Duodenal mucosa (tissue), 2 donors: Measurements from ENCODE around the gene PTGFRN.
"Not testable (repeated sequence)": the region's sequence is repeated elsewhere in the genome, so short reads cannot be mapped to it uniquely, and the experiment has no call there.

Experiments
- H3K27ac ChIP-seq: one replicate; pipeline ENCODE4 v1.7.0; 2013; ENCODE audit warnings: low read depth, low read length
- H3K27me3 ChIP-seq, 2 donors: one replicate each; pipeline ENCODE4 v1.7.0; 2013; ENCODE audit warnings: low read length in 2 of 2, control low read depth in 1 of 2; ENCODE audit not compliant: insufficient read depth in 2 of 2, control insufficient read depth in 1 of 2
- H3K36me3 ChIP-seq, 2 donors: one replicate each; pipeline ENCODE4 v1.7.0; 2013; ENCODE audit warnings: low read length in 2 of 2, control low read depth in 1 of 2; ENCODE audit not compliant: insufficient read depth in 2 of 2, control insufficient read depth in 1 of 2
- H3K4me1 ChIP-seq, 2 donors: one replicate each; pipeline ENCODE4 v1.7.0; 2013; ENCODE audit warnings: low read length in 2 of 2, control low read depth in 1 of 2; ENCODE audit not compliant: insufficient read depth in 2 of 2, control insufficient read depth in 1 of 2
- H3K4me3 ChIP-seq, 2 donors: one replicate each; pipeline ENCODE4 v1.7.0; 2013; ENCODE audit warnings: low read length in 2 of 2, low read depth in 1 of 2
- H3K9ac ChIP-seq, 2 donors: one replicate each; pipeline ENCODE4 v1.7.0; 2013; ENCODE audit warnings: low read length in 2 of 2, low read depth in 1 of 2
- H3K9me3 ChIP-seq, 2 donors: one replicate each; pipeline ENCODE4 v1.7.0; 2013; ENCODE audit warnings: low read length in 2 of 2, control low read depth in 1 of 2; ENCODE audit not compliant: control insufficient read depth in 1 of 2

The PTGFRN gene

DNA sequence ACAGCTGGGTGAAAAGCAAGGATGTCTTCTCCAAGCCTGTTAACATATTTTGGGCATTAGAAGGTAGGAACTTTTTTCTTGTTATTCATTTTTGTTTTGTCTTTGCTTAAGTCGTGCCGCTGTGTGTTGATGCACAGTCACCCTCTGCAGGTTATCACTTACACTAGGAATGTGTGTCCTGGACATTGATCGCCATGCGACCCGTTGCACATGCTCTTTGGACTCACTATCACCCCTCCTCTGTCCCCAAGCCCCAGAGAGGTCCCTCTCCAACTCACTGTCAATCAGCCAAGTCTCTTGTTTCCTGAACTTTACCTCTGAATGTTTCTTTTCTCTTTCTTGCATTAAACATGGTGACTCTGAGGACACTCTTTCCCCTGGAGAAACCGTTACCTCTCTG lies 51.9 kb downstream of the PTGFRN start:
- no peak overlapping the region for H3K27ac ChIP-seq
- no peak overlapping the region for H3K4me3 ChIP-seq
- peaks cover 16 to 45% of the 10 kb centered on the region in 2 donors for H3K36me3 ChIP-seq
- H3K27me3 ChIP-seq = no peaks in the 10 kb centered on the region
- H3K9me3 ChIP-seq = no peaks in the 10 kb centered on the region
- no peak overlapping the region for H3K9ac ChIP-seq
- peaks cover 4 to 9% of the 10 kb centered on the region in 2 donors for H3K4me1 ChIP-seq

DNA sequence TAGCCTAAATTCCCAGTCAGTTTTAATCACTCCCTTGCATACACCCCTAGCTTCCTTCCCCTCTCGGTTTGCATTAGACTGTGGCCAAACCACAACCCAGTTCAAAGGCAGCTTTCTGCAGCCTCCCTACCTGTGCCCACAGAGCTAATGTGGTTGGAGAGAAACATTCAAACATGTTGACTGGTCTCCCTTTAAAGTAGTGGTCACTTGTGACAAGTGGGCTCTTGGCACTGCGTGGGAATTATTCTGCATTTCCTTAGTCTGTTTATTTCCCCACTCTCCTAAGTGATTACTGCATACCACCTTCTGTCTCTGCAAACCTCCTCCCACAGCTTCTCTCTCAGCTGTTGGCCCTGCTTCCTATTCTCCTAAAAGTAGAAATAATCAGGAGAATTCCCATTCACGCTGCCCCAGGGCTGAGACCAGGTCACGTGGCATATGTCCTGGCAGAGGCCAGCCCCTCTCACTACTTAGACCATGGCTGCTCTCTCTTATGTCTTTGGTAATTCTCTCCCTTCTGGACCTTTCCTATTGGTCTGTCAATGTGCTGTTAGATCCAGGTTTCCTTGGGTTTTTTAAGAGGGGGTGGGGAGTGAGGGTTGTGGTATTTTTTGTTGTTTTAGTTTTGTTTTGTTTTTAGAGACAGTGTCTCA lies 53.4 kb downstream of the PTGFRN start:
- H3K9ac ChIP-seq = no peak overlapping the region
- H3K27ac ChIP-seq = no peak overlapping the region
- H3K4me3 ChIP-seq = peak overlapping the region in 1 of 2 donors; percentile 6
- H3K9me3 ChIP-seq = no peaks in the 10 kb centered on the region
- H3K27me3 ChIP-seq = no peaks in the 10 kb centered on the region
- peaks cover 4 to 9% of the 10 kb centered on the region in 2 donors for H3K4me1 ChIP-seq
- peaks cover 16 to 51% of the 10 kb centered on the region in 2 donors for H3K36me3 ChIP-seq

DNA sequence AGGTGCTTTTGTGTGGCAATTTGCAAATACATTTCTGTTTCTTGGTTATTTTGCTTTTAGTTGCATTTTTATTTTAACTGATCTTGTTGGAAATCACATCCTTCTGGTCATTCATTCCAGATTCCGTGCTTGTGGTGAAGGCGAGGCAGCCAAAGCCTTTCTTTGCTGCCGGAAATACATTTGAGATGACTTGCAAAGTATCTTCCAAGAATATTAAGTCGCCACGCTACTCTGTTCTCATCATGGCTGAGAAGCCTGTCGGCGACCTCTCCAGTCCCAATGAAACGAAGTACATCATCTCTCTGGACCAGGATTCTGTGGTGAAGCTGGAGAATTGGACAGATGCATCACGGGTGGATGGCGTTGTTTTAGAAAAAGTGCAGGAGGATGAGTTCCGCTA lies 57.1 kb downstream of the PTGFRN start:
- Histone ChIP-seq H3K36me3 (peaks cover 12 to 37% of the 10 kb centered on the region in 2 donors), H3K9ac (no peak overlapping the region)

DNA sequence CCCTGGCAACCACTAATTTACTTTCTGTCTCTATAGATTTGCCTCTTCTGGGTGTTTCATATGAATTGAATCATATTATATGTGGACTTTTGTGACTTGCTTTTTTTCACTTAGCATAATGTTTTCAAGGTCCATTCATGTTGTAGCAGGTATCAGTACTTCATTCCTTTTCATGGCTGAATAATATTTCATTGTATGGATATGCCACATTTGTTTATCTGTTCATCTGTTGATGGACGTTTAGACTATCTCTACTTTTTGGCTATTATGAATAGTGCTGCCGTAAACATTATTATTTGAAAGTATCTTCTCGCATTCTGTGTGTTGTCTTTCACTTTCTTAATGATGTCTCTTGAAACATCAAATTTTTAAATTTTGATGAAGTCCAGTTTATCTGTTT lies 59.0 kb downstream of the PTGFRN start:
- H3K4me3 ChIP-seq = no peak overlapping the region
- H3K27ac ChIP-seq = no peak overlapping the region
- H3K36me3 ChIP-seq = peaks cover 6 to 20% of the 10 kb centered on the region in 2 donors
- no peaks in the 10 kb centered on the region for H3K4me1 ChIP-seq
- no peaks in the 10 kb centered on the region for H3K9me3 ChIP-seq
- H3K9ac ChIP-seq = no peak overlapping the region
- no peaks in the 10 kb centered on the region for H3K27me3 ChIP-seq

More for the DNA sequence above, 57.1 kb downstream of the PTGFRN start:
- Histone ChIP-seq H3K4me1 (peaks cover 4% of the 10 kb centered on the region in 2 donors), H3K27ac (no peak overlapping the region), H3K9me3 (no peaks in the 10 kb centered on the region), H3K4me3 (no peak overlapping the region), H3K27me3 (no peaks in the 10 kb centered on the region)

DNA sequence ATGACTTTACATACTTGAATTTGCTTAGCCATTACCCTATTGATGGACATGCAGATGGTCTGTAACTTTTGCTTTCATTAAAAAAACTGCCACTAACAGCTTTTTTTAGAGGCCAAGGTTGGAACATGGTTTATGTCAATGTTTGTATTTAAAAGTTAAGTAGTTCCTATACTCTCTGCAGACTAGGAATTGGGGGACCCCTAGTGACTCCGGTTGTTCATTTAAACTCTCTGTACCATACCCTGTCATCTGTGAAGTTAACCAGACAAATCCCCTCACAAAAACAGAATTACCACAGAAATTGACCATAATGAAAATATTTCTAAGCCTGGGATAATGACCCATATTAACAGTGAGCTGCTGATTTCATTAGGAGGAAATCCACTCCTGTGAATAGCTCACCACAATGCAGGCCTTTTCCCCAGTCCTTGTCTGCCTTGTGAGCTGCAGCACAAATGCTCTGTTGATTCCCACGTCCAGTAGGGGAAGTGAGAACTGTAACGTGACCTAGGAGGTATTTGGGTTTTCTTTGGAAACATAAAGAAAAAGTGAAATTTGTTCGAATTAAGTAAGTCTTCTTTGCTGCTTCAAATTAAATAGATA lies 61.6 kb downstream of the PTGFRN start:
- Histone ChIP-seq H3K9me3 (no peaks in the 10 kb centered on the region), H3K4me1 (no peaks in the 10 kb centered on the region), H3K27ac (no peak overlapping the region), H3K36me3 (peaks cover 10 to 21% of the 10 kb centered on the region in 2 donors), H3K27me3 (no peaks in the 10 kb centered on the region), H3K9ac (no peak overlapping the region), H3K4me3 (no peak overlapping the region)

DNA sequence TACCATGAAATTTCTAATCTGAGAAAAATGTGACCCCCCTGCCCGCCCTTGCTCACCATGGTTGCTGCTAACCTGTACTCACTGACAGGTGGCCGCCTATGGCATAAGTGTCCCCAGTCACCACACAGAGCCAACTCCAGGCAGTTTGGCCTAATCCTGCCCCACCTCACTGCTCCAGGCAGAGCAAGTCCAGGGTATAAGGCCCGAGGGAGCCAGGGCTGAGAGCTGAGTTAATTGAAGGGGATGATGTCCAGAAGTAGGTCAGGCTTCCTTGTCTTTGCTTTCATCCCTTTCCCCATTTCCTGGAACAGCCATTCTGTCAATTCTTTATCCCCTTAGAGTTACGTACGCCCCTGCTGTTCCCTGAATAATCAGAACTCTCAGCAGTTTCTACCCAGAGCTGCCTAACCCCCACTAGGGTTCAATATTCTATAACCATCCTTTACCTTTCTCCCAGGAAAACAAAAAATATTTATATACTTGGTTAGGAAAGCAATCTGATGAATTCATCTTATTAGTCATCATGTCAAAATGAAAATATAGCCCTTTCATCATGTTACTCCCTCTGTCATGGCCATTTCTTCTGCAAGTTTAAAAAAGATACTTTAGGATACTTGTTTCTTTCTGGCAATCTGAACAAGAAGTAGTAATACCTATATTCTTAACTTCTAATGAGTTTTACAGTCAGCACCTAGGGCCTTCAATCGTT lies 62.4 kb downstream of the PTGFRN start:
- Histone ChIP-seq H3K27ac (no peak overlapping the region), H3K4me1 (no peaks in the 10 kb centered on the region), H3K36me3 (peaks cover 10 to 15% of the 10 kb centered on the region in 2 donors), H3K27me3 (no peaks in the 10 kb centered on the region), H3K4me3 (no peak overlapping the region), H3K9ac (no peak overlapping the region), H3K9me3 (no peaks in the 10 kb centered on the region)

DNA sequence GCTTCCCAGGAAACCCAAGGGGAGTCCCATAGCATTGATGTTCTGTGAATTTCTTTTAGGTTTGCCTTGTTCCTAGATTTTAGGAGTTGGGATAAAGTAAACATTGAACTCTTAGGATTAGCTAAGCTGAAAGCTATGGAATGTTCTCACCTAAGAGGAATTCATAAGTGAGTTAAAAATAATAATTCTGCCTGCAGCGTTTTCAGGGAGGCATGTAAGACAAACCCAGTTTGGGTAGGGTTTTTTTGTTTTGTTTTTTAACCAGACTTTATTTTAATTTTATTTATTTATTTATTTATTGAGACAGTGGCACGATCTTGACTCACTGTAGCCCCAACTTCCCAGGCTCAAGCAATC lies 62.9 kb downstream of the PTGFRN start:
- H3K9ac ChIP-seq = no peak overlapping the region
- no peaks in the 10 kb centered on the region for H3K27me3 ChIP-seq
- H3K36me3 ChIP-seq = peaks cover 10 to 13% of the 10 kb centered on the region in 2 donors
- H3K4me3 ChIP-seq = no peak overlapping the region
- no peak overlapping the region for H3K27ac ChIP-seq
- H3K9me3 ChIP-seq = no peaks in the 10 kb centered on the region
- no peaks in the 10 kb centered on the region for H3K4me1 ChIP-seq

DNA sequence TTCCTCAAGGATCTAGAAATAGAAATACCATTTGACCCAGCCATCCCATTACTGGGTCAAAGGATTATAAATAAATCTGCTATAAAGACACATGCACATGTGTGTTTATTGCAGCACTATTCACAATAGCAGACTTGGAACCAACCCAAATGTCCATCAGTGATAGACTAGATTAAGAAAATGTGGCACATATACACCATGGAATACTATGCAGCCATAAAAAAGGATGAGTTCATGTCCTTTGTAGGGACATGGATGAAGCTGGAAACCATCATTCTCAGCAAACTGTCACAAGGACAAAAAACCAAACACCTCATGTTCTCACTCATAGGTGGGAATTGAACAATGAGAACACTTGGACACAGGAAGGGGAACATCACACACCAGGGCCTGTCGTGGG lies 70.6 kb downstream of the PTGFRN start:
- H3K4me3 ChIP-seq, H3K27me3 ChIP-seq, H3K27ac ChIP-seq, H3K9ac ChIP-seq, H3K9me3 ChIP-seq, H3K36me3 ChIP-seq: not testable (repeated sequence)
- H3K4me1 ChIP-seq = peaks cover 22 to 23% of the 10 kb centered on the region in 2 donors

DNA sequence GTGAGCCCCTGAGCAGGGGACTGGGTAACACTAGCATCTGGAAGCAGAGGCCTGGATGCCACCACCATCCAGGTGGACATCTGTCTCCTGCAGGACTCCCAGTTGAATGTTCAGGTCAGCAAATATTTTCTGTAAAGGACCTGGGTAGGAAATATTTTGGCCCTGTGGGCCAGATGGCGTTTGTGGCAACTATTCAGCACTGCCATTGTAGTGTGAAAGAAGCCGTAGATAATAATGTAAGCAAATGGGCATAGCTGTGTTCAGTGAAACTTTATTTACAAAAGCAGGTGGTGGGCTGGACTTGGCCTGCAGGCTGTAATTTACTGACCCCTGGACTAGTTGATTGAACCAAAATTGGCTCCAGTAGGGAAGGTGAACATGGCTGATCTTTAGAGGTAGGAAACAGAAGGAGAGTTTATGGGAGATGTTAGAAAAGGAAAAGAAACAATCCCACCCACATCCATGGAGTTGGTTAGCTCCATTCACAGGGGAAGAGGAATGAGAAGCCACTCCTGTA lies 71.9 kb downstream of the PTGFRN start:
- H3K36me3 ChIP-seq = peaks cover 0 to 10% of the 10 kb centered on the region in 2 donors
- no peak overlapping the region for H3K4me3 ChIP-seq
- H3K27me3 ChIP-seq = no peaks in the 10 kb centered on the region
- H3K4me1 ChIP-seq = peaks cover 22 to 23% of the 10 kb centered on the region in 2 donors
- H3K9me3 ChIP-seq = no peaks in the 10 kb centered on the region
- H3K9ac ChIP-seq = peak overlapping the region in 1 of 2 donors; percentile 15
- H3K27ac ChIP-seq = no peak overlapping the region

DNA sequence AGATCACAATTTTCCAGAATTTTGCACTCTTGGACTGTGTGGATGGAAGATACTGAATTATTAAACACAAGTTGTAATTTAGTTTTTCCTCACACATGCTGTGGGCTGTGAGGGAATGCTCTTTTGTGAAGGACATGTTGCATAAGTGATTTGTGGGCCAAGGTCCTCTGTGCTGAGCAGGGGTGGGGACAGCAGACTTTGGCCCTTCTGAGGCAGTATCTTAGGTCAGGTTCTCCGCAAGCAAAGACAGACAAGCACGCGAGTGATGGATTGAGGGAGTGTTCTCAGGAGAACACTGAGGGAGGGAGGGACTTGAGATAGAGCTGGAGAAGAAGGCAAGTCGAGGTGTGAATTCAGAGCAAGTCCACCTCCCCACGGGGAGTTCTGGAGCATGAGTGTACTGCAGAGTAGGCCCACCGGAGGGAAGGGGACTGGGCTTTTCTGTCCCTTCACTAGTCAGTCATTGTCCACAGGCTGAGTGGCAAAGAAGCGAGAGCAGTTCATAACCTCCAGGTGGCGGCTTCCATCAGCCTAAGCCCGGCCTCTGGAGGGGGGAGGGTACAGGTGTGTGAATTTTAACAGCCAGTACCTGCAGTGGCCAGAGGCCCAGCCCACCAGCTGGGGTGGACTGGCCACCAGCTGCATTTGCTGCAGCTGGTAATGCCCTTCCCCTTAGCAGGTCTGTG lies 72.7 kb downstream of the PTGFRN start:
- Histone ChIP-seq H3K4me1 (peaks cover 22 to 23% of the 10 kb centered on the region in 2 donors), H3K27ac (no peak overlapping the region), H3K9ac (peak overlapping the region in 1 of 2 donors; percentile 15), H3K4me3 (peak overlapping the region; percentile 2 to 5), H3K9me3 (no peaks in the 10 kb centered on the region), H3K27me3 (no peaks in the 10 kb centered on the region), H3K36me3 (peaks cover 0 to 13% of the 10 kb centered on the region in 2 donors)
